CD4-positive, alpha-beta T cell (primary cell): ENCODE measurements around the gene TOE1. TPM values are rescaled to one million over a fixed set of nuclear protein-coding genes. Genes with fewer than 3 reads are reported as not detected.

Experiments used
- ATAC-seq: fragments of 200-7000 bp; cut with Tn5 transposase; one replicate; pipeline ENCODE4 v1.10.0; 2022; ENCODE audit warnings: mild to moderate bottlenecking; ENCODE audit not compliant: poor library complexity
- CTCF ChIA-PET: fragments of 350-600 bp; sonication (Branson Sonifier 250); formaldehyde crosslinking; loops from one replicate; lab custom pipeline; 2021; ENCODE audit warnings: antibody characterized with exemption, inconsistent platforms; lab: Charles Lee
- POLR2A ChIA-PET: fragments of 350-600 bp; sonication (Branson Sonifier 250); formaldehyde crosslinking; loops from one replicate; lab custom pipeline; 2021; ENCODE audit warnings: antibody characterized with exemption, inconsistent platforms; lab: Charles Lee
- DNase-seq, 14 experiments: peaks; one replicate each; pipeline ENCODE4 v3.0.0-alpha.2; 2013 to 2020; ENCODE audit warnings: mixed read lengths in 2 of 14
- H3K27ac ChIP-seq, 2 donors: one replicate each; pipeline versions ENCODE4 v1.5.1 to v1.7.0; 2013; ENCODE audit warnings: low read length in 2 of 2, low read depth in 1 of 2, mild to moderate bottlenecking in 1 of 2
- H3K27me3 ChIP-seq, 2 experiments: 1 replicate in 1 of 2; 2 replicates in 1 of 2; pipeline versions ENCODE4 v1.6.1 to v1.7.0; 2013; ENCODE audit warnings: low read length in 2 of 2, control low read depth in 1 of 2, mild to moderate bottlenecking in 1 of 2, moderate library complexity in 1 of 2; ENCODE audit not compliant: insufficient read depth in 2 of 2, control insufficient read depth in 1 of 2
- H3K36me3 ChIP-seq: one replicate; pipeline ENCODE4 v1.6.1; 2013; ENCODE audit warnings: low read length, control low read depth; ENCODE audit not compliant: insufficient read depth
- H3K4me1 ChIP-seq: one replicate; pipeline ENCODE4 v1.6.1; 2013; ENCODE audit warnings: low read length, control low read depth; ENCODE audit not compliant: insufficient read depth
- H3K4me3 ChIP-seq: one replicate; pipeline ENCODE4 v1.5.1; 2013; ENCODE audit warnings: mild to moderate bottlenecking, low read length, moderate library complexity
- H3K9me3 ChIP-seq, 2 experiments: 1 replicate in 1 of 2; 2 replicates in 1 of 2; pipeline versions ENCODE4 v1.6.1 to v1.7.0; 2013; ENCODE audit warnings: low read length in 2 of 2, mild to moderate bottlenecking in 2 of 2, control low read depth in 1 of 2, moderate library complexity in 1 of 2; ENCODE audit not compliant: control insufficient read depth in 1 of 2, insufficient read depth in 1 of 2
- H3K27ac Mint-ChIP-seq: one replicate; pipeline ENCODE4 v1.8.0; 2020; ENCODE audit warnings: mixed read lengths
- H3K27me3 Mint-ChIP-seq: one replicate; pipeline ENCODE4 v1.8.0; 2021; ENCODE audit warnings: mixed read lengths
- H3K36me3 Mint-ChIP-seq: one replicate; pipeline ENCODE4 v1.8.0; 2021; ENCODE audit warnings: low read depth, mixed read lengths
- H3K4me1 Mint-ChIP-seq: one replicate; pipeline ENCODE4 v1.8.0; 2021; ENCODE audit warnings: low read depth, mixed read lengths
- H3K4me3 Mint-ChIP-seq: one replicate; pipeline ENCODE4 v1.8.0; 2020; ENCODE audit warnings: mild to moderate bottlenecking, mixed read lengths
- H3K9me3 Mint-ChIP-seq: one replicate; pipeline ENCODE4 v1.8.0; 2020; ENCODE audit warnings: mixed read lengths
- intact Hi-C, 2 experiments: fragments of 100-400 bp; cut with DNase I in 1 of 2; cut with micrococcal nuclease in 1 of 2; formaldehyde crosslinking; loops; one replicate each; pipeline versions ENCODE4 v1.15.1 to v1.9.0; 2023 to 2025; cut with DNase I, micrococcal nuclease
- total RNA-seq, 174 experiments: library from RNA in 2 of 174; stranded (reverse) in 2 of 174; gene quantifications; one replicate each; pipeline ENCODE4 v1.2.3 and lab custom pipeline; 2021 to 2026
- TF ChIP-seq, protein P1 (sequence below): fragments of 200-600 bp; IDR thresholded peaks from one replicate; pipeline ENCODE4 v1.8.0; 2022; ENCODE audit warnings: antibody characterized with exemption, mild to moderate bottlenecking

Gene TOE1
- total RNA-seq, 2 experiments from 2014 or later, result 44.5 to 46.2 TPM

DNA sequence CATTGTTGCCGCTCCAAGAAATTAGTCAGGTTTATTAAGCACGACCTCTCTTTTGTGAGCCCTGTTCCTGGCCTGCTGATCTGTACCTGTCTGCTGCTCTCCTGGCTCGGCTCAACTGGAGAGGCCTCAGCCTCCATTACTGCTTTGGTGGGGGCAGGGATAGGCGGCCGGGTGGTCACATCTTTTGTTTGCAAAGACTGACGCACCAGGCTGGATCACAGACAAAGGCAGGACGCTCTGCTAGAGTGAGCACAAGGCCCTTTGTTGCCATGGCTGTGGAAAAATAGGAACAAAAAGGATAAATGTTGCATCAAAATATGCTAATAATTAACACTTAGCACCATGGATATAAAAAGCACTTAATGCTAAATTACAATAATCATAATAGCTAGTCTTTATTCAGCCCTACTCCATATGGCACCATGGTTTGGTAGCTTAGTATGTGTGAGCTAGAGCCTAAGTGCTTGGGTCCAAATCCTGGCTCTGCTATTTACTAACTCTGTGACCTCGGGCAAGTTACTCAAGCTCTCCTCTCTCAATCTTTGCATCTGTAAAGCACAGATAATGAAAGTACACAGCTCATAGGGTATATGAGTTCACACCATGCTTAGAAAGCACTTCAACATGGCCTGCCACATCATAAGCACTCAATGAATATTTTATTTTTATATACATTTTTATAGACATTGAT, 42.2 kb upstream of the TOE1 start:
- Mint-ChIP-seq H3K4me3 (no peak overlapping the region), H3K27ac (no peak overlapping the region), H3K9me3 (no peaks in the 10 kb centered on the region), H3K27me3 (no peaks in the 10 kb centered on the region), H3K36me3 (no peaks in the 10 kb centered on the region), H3K4me1 (peaks cover 8% of the 10 kb centered on the region)
- intact Hi-C loops, result loop anchor here in 1 of 2 experiments (2.0 kb wide), 1 partner anchor 505 kb away; no protein-coding TSS in a partner anchor
- no peaks in the 10 kb centered on the region for H3K27me3 ChIP-seq
- TF ChIP-seq, protein P1, sequence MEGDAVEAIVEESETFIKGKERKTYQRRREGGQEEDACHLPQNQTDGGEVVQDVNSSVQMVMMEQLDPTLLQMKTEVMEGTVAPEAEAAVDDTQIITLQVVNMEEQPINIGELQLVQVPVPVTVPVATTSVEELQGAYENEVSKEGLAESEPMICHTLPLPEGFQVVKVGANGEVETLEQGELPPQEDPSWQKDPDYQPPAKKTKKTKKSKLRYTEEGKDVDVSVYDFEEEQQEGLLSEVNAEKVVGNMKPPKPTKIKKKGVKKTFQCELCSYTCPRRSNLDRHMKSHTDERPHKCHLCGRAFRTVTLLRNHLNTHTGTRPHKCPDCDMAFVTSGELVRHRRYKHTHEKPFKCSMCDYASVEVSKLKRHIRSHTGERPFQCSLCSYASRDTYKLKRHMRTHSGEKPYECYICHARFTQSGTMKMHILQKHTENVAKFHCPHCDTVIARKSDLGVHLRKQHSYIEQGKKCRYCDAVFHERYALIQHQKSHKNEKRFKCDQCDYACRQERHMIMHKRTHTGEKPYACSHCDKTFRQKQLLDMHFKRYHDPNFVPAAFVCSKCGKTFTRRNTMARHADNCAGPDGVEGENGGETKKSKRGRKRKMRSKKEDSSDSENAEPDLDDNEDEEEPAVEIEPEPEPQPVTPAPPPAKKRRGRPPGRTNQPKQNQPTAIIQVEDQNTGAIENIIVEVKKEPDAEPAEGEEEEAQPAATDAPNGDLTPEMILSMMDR, result no peak
- peaks cover 2% of the 10 kb centered on the region for H3K4me1 ChIP-seq
- no peaks in the 10 kb centered on the region for H3K36me3 ChIP-seq
- ATAC-seq, result no peak
- H3K4me3 ChIP-seq, result no peak overlapping the region
- no peak overlapping the region for H3K27ac ChIP-seq
- H3K9me3 ChIP-seq, result no peaks in the 10 kb centered on the region
- ChIA-PET CTCF (no interaction called here), POLR2A (interaction anchor here (1.4 kb wide), 1 partner anchor 286 kb away, joined by 5 read pairs; the partner anchor contains the start of gene UROD)
- DNase-seq, result no peak

DNA sequence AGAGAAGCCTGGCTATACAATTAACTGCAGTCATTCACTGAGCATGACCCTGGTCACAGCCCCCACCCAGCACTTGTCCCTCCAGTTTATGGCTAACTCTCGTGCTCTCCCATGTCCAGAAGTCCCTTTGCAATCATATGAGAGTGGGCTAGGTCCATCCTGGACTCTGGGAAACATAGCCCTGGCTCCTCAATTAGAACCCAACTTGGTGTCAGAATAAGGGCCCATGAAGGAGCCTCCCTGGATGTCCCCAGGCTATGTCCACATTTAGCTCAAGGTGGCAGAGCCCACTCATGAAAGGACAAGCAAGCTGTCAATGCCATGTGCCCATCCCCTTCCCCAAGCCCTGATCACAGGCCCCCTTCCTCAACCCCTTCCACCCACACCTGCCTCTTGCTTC, 40.7 kb upstream of the TOE1 start:
- ChIA-PET POLR2A (interaction anchor here (1.2 to 6.2 kb wide), 2 partner anchors 287 to 500 kb away, joined by 3 to 141 read pairs; partner anchors contain the start of genes HECTD3 and UROD), CTCF (interaction anchor here (5.2 kb wide), 1 partner anchor 286 kb away, joined by 66 read pairs; the partner anchor contains the start of genes HECTD3 and UROD)
- Mint-ChIP-seq H3K27ac (no peak overlapping the region), H3K27me3 (no peaks in the 10 kb centered on the region), H3K4me3 (no peak overlapping the region), H3K4me1 (peaks cover 18% of the 10 kb centered on the region), H3K9me3 (no peaks in the 10 kb centered on the region), H3K36me3 (no peaks in the 10 kb centered on the region)
- no peak for DNase-seq
- no peak overlapping the region for H3K4me3 ChIP-seq
- TF ChIP-seq, protein P1, result no peak
- no peaks in the 10 kb centered on the region for H3K27me3 ChIP-seq
- ATAC-seq, result no peak
- peaks cover 12% of the 10 kb centered on the region for H3K4me1 ChIP-seq
- no peak overlapping the region for H3K27ac ChIP-seq
- no peaks in the 10 kb centered on the region for H3K36me3 ChIP-seq
- intact Hi-C loops, result loop anchor here in 1 of 2 experiments (2.0 kb wide), 1 partner anchor 506 kb away; no protein-coding TSS in a partner anchor
- H3K9me3 ChIP-seq, result no peaks in the 10 kb centered on the region

DNA sequence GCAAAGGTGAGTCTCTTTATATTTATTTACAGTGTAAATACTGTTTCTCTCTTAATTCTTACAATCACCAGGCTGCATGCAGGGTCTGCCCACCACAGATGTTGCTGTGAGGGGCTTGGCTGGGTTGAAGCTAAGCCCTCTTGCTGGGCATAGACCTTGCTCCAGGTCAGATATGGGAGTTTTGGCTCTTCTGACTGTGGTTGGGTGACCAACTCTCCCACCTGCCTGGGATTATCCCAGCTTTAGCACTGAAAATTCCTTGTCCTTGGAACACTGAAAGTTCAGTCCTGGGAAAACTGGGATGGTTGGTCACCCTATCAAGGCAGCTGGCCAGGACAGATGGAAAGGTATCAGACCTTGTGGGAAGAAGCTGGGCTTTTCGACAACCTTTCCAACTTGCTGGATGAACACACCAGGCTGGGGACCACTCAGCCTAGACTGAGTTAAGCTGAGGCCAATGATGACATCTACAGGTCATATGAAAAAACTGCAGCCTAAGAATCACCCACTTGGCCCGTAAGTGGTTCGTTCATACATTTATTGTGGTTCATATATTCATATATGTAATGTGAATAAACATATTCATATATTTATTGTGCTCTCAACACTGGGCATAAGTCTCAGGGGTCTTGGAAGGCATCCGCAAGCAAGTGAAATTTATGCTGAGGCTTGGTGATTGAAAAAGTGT, 39.8 kb upstream of the TOE1 start:
- no peaks in the 10 kb centered on the region for H3K36me3 ChIP-seq
- H3K4me3 Mint-ChIP-seq, result peak overlapping the region; percentile 57
- TF ChIP-seq, protein P1, result peak; percentile 75
- ATAC-seq (peak; percentile 11), DNase-seq (peak in 9 of 14 experiments; percentile 7 to 81 (median 26))
- peaks cover 20% of the 10 kb centered on the region for H3K4me1 ChIP-seq
- H3K4me3 ChIP-seq, result no peak overlapping the region
- H3K36me3 Mint-ChIP-seq, result no peaks in the 10 kb centered on the region
- H3K9me3 Mint-ChIP-seq, result no peaks in the 10 kb centered on the region
- no peaks in the 10 kb centered on the region for H3K9me3 ChIP-seq
- peaks cover 26% of the 10 kb centered on the region for H3K4me1 Mint-ChIP-seq
- H3K27me3 Mint-ChIP-seq, result no peaks in the 10 kb centered on the region
- ChIA-PET CTCF (interaction anchor here (0.7 to 5.2 kb wide), 4 partner anchors 193 to 1182 kb away, joined by 3 to 66 read pairs (median 10); partner anchors contain the start of genes HECTD3 and UROD), POLR2A (interaction anchor here (0.7 to 6.2 kb wide), 5 partner anchors 40 to 500 kb away, joined by 3 to 141 read pairs (median 3); partner anchors contain the start of genes HECTD3, MUTYH, TOE1 and UROD)
- intact Hi-C loops, result loop anchor here (1.0 to 5.0 kb wide), 12 partner anchors 252 to 628 kb away; partner anchors contain the start of genes RNU5D-1 (in 2 of the 2), AKR1A1 (in 1 of the 2), ARMH1 (in 1 of the 2) and BEST4 (in 1 of the 2)
- no peaks in the 10 kb centered on the region for H3K27me3 ChIP-seq
- no peak overlapping the region for H3K27ac Mint-ChIP-seq
- H3K27ac ChIP-seq, result no peak overlapping the region
